HG03571 (cell line): ENCODE measurements around the gene VSTM4.

Source experiments
- ATAC-seq: cut with Tn5 transposase; IDR thresholded peaks from one replicate; pipeline ENCODE4 v1.9.1; 2021; ENCODE audit not compliant: unreplicated experiment

Gene VSTM4

DNA sequence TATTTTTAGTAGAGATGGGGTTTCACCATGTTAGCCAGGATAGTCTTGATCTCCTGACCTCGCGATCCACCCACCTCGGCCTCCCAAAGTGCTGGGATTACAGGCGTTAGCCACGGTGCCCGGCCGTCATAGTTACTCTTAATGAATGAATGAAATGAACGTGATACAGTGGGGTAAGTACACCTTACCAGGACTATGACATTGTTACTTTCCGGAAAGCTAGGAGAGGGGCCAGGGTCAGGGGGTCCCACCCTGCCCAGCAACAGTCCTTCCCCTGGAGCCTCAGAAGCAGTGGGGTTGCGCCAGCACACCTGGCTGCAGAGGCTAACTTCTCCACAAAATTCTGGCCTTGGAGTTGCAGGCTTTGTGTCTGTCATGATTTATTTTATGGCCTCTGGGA, 21.4 kb downstream of the VSTM4 start:
- no peak for ATAC-seq

DNA sequence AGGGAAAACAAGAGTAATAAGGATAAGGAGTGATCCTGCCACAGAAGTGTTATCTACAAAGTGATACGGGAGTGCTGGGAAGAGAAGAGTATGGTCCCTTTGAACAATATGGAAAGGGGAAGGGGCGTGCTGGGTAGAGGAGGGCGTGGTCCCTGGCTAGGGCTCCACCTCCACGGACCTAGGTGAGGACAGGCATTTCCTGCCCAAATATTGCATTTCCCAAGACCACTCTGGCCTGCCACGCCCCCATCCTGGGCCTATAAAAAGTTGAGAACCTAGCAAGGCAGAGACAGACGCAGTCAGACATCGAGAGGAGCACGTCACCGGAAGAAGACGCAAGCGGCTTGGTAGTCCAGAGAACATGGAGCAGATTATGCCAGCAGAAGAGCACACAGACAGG, 22.8 kb downstream of the VSTM4 start:
- ATAC-seq, result no peak

DNA sequence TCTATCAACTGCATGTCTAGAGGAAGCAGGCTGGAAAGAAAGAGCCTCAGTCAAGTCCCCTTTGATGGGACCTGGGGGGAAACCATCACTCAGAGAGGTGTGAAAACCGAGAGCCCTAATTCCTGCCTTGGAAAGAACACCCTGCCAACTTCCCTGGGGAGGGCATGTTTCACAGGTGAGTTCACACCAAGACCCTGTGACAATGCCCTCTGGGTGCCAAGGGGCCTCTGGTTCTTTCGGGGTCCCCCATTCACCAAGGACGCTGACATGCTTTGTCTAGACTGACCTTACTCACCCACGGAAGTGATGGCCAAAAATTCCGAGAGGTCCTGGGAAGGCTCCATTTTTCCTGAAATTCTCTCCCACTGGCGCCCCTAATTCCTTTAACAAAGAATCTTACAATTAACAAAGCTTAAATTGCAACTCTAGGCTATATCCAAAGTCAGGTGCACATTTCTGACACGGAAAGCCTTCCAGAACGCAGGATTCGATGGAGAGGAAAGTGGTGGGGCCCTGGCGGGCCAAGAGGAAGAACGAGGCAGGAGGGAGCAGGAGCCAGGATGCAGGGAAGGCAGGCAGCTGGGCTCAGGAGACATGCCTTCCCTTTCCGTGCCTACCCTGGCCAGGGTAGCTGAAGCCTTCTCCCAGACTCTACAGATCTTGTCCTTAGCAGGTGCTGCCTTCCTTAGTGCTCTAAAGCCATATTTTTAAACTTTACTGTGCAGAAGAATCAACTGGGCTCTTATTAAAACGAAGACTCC, 23.7 kb downstream of the VSTM4 start:
- ATAC-seq, result no peak

DNA sequence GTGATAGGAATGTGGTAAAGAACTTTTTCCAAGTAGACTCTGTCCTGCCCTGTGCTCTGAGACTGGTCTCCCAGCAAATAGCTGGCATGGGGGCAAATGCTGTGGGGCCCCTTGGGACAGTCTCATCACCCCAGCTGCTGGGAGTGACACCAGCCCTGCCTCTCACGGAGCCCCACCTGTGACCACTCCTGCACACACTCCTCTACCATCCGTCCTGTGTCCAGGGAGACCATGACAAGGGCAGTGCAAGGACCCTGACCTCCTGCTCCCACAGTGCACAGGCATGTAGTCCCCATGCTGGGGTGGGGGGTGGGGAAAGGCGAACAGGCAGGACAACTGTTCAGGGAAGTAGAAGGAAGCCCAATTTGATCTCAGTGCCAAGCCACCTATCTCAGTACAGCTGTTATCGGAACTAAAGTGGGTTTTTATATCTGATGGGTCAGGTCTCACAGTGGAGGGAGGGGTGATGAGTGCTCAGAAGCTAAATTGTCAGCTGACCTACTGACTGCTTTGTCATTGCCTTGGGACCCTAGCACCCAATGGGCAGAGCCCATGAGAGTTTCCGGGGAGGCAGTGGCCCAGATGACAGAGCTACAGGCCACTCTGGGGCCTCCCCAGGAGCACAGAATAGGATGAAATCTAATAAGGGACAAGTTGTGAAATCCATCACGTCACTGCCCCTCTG, 24.5 kb downstream of the VSTM4 start:
- no peak for ATAC-seq

DNA sequence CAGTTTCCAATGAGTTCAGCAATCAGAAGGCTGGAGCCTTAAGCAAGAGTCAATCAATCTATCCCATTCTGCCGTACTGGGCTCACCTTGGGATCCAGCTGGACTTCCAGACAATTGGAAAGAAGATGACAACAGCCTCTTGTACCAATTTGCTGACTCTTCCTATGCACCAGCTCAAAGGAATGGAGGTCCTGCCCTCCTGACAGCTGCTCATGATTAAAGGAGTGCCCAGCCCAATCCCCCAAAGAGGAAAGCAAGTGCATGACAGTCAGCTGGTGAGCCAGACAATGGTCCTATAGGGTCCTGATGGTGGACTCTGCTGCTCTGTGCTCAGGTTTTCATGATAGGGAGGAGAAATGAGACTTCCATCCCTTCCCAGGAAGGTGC, 25.1 kb downstream of the VSTM4 start:
- ATAC-seq, result no peak

DNA sequence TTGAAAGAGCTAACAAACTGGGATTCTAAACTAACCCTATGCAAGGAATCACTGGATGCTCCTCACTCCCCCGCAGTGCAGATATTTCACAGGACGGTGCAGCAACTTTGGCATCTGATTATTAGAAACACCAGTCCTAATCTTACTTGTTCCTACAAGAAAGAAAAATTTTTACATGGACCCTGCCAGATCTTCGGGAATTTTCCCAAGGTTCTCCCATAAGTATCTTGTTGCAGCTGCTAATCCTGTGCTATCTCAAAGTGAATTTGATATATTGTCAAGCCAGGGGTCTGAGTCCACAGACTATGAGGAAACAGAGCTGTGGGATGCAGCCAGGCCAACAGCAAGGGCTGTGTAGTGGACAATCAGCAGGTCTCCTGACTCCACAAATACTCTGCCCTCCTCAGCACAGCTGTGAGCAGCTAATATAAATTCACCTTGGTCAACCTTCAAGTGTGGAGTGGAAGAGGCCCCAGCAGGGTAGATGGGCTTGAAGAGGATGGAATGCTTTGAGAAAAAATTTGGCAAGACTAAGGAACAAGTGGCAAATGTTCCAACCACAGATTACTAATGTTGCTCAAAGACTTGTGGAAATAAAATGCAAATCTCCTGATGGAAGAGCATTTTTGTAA, 25.6 kb downstream of the VSTM4 start:
- no peak for ATAC-seq

DNA sequence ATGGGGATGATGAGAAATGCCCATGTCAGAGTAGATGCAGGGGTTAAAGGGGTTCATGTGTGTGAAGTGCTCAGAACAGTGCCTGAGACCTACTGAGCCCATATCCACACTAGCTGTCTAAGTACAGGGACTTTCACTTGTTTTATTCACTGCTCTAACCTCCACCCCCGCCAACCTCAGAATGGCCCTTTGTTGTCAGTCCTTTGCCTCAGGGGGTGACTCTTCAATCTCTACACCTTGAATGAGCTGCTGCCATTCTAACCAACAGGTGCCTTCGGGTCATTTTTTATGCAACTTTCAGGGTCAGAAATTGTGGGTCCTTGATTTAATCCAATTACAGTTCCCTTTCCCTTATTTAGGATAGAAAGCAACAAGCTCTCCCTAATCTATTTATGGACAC, 26.2 kb downstream of the VSTM4 start:
- no peak for ATAC-seq

DNA sequence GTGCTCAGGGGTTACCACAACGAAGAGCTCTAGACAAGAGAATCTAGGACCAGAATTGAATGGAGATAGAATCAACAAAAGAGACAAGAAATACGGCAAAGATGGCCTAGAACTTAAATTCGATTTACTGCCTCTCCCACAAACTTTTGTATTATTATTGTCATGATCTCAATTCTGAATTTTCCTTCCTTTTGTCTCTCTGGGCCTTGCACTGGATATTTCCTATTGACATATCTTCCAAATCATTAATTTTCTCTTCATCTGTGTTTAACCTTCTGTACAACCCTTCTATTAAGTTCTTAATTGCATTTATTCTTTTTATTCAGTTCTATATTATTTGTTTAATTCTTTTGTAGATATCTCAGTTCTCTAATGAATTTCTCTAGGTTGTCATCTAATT, 28.4 kb downstream of the VSTM4 start:
- ATAC-seq, result no peak

DNA sequence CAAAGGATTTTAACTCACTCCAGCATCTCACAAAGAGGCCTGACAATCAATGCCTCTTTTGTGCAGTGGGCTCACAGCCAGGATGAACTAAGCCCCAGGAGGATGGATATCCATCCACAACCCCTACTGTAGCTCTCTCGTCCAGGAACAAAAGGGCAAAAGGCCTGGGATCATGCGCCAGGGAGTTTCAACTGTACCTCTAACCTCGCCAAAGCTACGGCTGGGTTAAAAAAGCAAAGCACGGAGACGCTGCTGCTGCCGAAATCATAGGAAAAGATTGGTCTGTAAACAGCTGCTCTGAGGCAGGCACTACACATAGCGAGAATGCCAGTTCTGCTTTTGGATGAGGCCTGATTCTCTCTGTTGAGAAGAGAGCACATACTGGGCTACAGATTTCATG, 32.1 kb downstream of the VSTM4 start:
- no peak for ATAC-seq

DNA sequence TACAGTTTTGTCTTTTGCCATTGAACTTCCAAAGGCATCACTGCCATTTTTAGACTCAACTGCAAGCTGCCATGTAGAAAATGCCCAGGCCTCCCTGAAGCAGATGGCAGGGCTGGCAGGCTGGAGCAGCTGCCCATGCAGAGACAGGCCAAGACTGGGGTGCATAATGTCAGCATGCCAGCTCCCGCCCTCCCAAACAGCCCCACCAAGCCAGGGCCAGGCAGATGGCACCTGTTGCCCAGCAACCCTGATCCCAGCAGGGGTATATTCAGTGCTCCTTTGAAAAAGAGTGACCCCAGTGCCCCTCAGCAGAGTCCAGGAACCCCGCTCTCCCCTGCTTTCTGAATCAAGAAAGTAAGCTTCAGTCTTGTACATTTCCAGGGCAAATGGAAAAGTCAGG, 32.6 kb downstream of the VSTM4 start:
- ATAC-seq, result no peak

DNA sequence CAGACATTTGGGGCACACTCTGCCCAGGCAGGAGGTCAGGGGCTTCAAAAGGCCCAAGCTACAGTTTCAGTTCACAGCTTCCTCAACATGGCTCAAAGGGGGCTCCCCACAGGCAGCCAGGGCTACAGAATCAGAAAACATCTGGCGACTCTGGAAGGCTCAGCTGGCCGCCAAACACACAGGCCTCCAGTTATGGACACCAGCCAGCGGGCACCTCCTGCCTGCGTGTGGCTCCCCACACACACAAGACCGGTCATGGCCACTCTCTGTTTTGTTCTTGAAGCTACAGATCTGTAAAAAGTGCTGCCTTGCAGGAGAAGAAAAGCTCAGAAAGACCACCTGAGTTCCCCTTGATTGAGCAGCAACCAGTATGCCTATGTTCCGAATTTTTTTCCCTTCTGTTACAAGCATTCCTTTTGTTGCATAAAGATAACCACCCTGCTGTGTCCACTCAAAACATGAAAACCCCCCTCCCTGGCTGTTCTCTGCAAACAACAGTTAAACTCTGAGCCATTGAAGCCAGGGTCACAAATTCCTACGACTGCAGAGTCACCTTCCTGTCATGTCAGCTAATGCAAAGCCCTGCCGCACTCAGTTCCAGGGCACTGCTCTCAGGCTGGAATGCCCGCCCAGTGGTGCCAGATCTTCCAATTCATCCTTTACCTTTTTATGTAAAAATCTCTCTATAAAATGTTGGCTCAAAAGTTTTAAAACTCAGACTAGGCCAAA, 33.6 kb downstream of the VSTM4 start:
- ATAC-seq, result no peak

DNA sequence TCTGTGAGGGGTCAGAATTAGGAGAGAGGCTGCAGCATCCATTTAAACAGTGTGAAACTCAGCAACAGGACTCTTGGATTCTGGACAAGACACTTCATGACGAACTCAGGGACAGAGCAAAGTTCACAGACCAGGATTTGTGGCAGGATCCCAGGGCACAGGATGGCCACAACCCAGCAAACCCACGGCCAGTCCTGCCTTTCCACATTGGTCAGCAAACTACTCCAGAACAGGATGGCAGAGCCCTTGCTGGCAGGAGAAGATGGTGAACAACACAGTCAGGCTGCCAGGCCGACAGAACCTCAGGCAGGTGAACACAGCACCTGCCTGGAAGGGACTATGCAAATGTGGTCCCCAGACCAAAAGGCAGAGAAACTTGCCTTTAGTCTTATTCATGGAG, 34.4 kb downstream of the VSTM4 start:
- ATAC-seq, result no peak

DNA sequence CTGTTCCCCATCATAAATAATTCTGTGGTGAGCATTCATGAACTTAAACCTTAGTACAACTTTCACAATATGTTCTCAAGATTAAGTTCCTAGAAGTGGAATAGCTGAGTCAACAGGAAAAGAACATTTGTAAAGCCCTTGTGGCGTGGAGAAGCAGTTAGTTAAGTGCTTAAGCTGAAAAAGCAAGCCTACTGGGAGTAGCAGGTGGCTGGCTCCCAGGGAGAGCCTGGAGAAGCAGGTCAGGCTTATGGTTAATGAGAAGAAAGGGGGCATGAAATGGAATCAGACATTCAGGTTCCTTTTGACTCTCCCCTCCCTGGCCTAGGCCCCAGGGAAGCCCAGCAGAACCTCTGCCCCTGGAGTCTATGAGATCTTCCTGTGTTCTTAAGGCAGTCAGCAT, 35.3 kb downstream of the VSTM4 start:
- ATAC-seq, result no peak

DNA sequence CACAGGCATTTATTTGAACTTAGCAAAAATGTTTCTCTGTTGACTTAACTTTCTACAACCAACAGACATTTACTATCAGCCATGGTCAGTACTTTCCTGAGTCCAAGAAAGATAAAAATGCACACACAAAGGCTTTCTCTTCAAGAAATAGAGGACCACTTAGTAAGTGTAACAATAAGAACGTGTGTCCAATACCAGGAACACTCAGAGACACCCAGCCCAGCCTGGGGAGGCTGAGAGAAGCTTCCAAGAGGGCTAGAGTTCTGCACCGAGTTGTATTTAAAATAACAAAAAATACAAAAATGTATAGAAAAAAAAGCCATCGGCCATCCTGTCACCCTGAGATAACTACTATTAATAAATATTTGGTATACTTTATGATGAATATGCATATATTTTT, 35.8 kb downstream of the VSTM4 start:
- ATAC-seq, result no peak

DNA sequence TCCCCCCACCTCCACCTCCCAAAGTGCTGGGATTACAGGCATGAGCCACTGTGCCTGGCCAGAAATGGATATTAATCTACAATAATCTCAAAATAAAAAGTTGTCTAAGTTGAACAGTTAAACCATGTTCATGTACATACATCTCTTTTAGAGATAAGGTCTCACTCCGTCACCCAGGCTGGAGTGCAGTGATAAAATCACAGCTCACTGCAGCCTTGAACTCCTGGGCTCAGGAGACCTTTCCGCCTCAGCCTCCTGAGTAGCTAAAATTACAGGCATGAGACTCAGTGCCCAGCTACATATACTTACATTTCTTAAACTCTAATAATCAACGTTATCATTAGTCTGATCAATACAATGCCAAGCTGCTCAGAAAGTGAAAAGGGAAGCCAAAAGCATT, 36.2 kb downstream of the VSTM4 start:
- ATAC-seq, result no peak

DNA sequence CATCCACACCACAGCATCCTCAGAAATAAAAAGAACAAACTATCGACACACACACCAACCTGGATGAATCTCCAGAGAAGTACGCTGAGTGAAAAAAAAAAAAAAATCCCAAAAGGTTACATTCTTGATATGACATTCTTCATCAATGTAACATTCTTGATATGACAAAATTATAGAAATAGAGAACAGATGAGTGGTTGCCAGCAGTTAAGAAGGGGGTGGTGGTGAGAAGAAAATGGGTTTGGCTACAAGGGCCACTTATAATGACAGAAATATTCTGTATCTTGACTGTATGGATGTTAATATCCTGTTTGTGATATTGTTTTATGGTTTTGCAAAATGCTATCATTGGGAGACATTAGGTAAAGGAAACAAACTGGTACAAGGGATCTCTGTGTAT, 36.9 kb downstream of the VSTM4 start:
- no peak for ATAC-seq

DNA sequence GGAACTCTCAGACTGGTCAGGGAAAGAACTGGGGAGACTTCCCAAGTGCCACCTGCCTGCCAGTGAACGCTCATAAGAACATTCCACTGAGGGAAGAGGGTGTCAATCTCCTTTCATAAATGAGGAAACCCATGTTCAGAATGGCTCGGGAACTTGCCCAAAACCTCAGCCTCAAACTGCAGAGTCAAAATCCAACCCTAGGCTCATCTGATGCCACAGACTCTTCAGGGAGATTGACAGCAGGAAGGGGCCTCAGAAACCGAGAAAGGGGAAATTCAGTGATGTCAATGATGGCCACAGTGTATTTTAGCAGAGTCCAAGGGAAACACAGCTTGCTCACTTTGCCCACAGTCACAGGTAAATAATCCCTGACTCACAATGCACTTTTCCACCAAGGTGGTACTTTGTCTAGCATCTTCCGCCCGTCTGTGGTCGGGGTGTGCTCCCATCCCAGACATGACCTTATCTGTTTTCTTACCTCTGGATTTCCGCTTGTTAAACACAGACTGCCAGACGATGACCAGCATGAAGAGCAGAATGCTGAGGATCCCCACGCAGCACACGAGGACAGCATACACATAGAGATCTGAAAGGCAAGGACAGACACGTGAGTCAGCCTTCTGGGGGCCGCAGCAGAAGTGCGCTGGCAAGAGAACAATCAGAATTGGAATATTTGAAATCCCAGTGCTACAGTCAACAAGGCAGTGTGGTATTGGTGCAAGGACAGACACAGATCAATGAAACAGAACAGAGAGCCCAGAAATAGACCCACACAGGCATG, 38.4 kb downstream of the VSTM4 start:
- no peak for ATAC-seq

DNA sequence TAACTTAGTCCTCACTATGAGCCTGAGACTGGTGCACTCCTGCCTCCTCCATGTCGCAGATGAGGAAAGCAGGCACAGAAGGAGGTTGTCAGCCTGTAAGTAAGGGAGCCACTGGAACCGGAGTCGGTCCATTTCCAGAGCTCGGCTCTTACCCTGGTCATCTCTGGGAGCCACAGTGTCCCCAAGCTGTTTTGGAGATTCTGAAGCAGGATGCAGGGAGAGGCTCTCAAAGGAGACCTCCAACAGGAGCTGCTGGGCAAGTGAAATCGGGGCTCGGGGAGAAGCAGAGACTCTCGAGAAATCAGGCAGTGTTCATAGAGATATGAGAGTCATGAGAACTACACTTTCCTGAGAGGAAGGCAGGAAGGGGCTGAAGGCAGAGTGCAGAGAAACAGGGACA, 39.0 kb downstream of the VSTM4 start:
- ATAC-seq, result no peak

DNA sequence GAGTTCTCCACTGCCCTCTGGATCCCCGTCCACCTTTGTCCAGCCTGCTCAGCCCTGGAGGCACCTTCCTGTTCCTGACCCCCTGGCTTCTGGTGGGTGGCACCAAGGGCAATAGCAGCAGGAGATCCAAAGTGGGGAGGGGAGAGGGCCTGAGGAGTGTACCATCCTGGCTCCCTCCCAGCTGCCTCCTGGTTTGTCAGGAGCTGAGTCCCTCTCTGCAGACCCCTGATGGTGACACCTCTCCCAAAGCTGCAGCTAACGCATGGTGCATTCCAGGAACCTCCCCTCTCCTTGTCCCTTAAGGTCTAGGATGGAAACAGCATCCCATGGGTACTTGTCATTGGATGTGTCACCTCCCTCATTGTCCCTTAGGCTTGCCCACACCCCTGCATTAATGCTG, 39.6 kb downstream of the VSTM4 start:
- ATAC-seq, result no peak

DNA sequence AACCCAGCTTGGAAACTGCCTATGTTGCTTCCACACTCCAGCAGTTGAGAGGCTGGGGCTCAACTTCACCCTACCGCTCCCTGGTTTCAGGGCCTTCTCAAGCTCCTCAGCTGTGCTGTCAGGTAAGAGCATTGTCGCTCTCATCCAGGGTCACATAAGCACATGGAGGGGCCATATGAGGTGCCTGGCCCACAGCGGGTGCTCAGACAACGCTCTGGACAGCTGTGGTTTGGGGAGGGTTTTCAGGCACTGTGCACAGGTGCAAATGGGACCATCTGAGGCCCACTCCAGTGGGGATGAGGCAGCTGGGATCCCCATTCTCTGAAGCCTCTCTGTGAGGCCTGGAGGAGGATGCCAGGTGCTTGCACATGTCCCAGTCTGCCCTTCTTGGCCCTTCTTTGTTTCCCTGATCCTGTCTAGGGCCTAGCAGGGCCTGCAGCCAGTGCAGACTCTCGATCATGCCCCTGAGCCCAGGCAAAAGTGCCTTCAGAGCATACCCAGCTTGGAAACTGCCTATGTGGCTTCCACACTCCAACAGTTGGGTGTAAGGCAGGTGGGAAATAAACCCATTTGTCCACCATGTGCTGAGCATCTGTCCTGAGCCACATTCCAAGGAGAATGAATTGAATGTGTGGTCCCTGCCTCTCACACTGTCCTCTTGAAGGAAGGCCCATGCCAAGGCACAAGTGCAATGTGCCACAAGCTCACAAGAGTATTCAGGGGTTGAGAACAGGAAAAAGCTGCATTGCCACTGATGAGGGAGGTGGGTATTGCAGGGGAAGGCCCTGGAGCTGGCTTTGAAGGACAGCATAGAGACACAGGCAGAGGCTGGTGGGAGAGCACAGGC, 40.3 kb downstream of the VSTM4 start:
- ATAC-seq, result no peak
